HG03045 (cell line): ENCODE measurements around the gene OR8B8.
"Not testable (repeated sequence)": the region's sequence is repeated elsewhere in the genome, so short reads cannot be mapped to it uniquely, and the experiment has no call there.

Experiments
- ATAC-seq: cut with Tn5 transposase; IDR thresholded peaks from one replicate; pipeline ENCODE4 v1.9.1; 2021; ENCODE audit warnings: mild to moderate bottlenecking, moderate library complexity; ENCODE audit not compliant: unreplicated experiment

The OR8B8 gene

DNA sequence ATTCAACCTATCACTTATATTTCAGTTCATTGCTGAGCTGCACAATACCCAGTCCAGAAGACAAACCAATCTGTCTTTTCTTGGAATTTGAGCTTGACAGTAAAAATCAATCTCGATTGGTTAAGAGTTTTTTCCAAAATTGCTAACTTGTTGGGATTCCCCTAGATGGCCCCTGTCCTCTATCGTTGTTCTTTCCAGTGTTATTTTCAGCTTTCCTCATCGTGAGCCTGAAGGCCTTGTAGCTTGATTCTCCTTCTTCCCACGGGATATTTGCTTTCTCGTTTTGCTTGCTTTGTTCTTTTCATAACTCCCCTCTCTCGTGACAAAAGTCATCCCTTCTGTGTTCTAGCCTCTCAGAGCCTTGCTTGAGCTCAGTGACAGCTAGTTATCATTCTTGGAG lies 3.1 kb downstream of the OR8B8 start:
- no peak for ATAC-seq

DNA sequence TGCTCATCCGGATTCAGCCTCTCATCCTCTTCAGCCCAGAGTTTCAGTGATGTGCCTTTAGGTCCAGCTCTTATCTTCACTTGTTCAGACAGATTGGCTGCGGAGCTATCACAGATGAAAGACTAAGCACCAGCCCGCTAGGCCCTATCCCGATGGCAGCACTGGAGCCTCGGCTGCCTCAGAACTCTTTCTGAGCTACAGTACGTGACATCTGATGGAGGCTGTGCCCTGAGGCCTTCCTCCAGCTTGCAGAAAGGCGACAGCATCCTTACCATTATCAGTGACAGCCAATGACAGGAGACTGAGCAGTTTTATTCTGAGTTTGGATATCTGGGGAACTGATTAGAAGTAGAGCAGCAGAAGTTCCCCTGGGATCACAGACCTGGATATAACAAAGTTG lies 4.0 kb downstream of the OR8B8 start:
- ATAC-seq, result no peak

DNA sequence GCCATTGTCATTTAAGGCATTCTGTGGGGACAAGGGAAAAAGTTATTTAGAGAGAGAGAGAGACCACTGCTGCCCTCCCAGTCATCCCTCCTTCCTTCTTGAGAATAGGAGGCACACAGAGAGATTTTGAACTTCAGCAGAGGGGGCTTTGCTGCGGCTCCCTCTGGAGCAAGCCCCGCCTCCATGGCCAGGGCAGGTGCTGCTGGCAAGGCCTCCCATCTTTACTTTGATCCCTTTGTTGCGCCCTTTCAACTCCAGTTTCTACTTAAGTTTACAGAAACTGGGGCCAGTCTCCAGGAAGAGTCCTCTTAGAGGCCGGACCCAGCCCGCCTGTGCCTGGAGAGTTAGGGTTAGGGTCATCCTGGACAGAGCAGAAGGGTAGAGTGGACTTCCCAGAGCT lies 4.4 kb downstream of the OR8B8 start:
- no peak for ATAC-seq

DNA sequence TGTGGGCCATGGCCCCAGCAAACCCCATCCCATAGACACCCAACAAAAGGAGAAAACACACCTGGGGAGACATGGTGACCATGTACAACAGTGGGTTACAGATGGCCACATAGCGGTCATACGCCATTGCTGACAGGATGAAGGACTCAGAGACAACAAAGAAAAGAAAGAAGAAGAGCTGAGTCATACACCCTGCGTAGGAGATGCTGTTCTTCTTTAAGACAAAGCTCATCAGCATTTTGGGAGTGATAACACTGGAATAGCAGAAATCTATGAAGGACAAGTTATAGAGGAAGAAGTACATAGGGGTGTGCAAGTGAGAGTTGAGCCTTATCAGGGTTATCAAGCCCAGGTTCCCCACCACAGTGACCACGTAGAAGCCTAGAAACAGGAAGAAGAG lies 4.9 kb downstream of the OR8B8 start:
- ATAC-seq, result no peak

DNA sequence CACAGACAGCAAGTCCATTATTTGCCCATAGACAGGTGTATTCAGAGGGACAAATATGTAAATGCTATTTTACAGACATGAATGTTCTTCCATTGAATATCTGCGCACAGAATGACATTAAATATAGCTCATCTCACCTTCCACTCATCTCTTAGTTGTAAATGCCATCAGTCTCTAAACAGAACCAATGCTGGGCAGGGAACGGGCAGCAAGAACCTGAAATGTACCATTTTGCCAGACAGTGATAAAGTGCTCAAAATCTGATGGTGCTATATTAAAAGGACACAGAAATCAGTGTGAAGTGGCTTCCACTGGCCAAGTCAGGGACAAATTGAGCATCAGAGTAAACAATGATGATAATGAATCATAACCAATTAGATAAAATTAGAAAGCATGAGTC lies 10.8 kb downstream of the OR8B8 start:
- ATAC-seq, result no peak

DNA sequence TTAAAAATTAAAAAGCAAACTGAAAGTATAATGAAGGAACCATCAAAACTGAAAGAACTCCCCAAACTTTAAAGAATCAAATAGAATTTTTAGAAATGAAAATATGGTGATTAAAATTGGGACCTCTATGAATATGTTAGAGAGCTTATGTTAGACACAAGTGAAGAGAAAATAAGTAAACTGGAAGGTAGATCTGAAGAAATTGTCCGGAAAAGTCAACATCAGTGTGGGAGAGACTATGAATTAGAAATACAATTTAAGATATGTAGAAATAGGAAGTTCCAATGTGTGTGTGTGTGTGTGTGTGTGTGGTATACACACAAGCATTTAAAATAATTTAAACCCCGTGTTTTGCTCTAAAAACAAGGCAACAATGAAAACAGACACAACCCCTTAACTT lies 15.9 kb downstream of the OR8B8 start:
- no peak for ATAC-seq

DNA sequence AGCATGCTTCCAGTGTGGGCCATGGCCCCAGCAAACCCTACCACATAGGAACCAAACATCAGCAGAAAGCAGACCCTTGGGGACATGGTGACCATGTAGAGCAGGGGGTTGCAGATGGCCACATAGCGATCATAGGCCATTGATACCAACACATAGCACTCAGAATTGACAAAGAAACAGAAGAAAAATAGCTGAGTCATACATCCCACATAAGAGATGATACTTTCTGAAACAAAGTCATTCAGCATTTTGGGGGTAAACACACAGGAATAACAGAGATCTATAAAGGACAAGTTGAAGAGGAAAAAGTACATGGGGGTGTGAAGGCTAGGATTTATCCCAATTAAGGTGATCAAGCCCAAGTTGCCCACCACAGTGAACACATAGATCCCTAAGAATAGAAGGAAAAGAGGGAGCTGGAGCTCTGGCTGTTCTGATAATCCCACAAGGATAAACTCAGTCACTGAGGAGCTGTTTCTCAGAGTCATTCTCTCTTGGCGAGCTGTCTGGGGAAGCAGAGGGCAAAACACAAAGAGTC lies 21.0 kb downstream of the OR8B8 start, which contains the start of gene OR8B4:
TSS of gene OR8B4 (minus strand) at position 488 of the 538 bp plus-strand sequence. CDS start at position 488, 0 bp downstream.
- ATAC-seq, result no peak

DNA sequence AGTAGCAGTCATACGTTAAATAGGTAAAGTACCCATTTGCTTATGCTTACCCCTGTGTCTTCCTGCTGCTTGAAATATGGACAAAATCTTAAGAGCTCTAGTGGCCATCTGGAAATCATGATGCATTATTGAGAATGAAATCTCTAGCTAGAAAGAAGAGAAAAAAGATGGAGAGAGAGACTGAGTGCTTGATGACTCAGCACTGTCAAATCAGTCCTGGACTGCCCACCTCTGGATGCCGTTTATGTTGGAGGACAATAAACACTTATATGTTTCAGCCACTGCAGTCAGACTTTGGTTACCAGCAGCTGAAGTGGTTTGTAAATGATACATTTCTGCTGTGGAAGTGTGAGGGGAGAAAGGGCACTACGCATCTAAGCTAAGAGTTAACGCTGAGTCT lies 24.5 kb downstream of the OR8B8 start:
- ATAC-seq, result no peak

DNA sequence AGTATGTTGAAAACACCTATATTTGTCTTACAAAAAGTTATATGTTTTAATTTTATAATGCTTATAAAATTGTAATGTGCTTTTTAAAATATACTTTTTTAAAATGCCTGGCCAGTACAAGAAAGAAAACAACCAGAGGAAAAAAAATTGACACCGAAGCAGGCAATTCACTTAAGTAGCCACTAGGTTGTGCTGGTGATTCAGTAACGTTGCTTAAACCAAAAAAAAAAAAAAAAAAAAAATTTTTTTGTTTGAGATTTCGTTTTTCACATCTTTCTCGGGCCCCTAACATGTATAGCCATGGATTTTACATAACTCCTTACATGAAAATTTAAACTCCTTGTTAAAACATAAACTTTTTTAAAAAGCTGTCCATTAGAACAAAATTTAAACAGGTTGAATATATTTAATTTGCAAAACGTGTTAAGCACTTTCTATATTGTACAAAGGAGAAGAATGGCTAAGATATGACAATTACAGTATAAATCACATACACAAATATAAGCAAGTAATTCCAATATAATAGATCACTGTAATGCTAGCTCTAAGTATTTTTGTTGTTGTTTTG lies 30.1 kb downstream of the OR8B8 start:
- ATAC-seq, result no peak

DNA sequence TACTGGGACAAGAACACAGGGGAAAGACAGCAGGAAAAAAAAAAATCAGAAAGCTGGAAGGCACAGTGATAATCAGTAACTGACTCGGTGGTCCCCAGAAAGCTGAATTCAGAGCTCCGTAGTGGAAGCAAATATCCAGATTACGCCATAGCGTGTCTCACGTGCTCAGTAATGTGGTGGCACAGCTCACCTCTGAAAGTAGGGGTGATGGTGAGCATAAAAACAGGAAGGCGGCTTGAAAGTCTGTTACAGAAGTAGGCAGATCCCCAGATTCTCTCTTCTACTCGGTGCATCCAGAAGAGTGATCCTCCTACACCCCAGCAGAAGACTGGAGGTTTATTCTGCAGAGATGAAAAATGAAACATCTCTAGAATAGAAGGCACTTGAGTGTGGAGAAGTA lies 35.6 kb downstream of the OR8B8 start:
- ATAC-seq, result no peak

DNA sequence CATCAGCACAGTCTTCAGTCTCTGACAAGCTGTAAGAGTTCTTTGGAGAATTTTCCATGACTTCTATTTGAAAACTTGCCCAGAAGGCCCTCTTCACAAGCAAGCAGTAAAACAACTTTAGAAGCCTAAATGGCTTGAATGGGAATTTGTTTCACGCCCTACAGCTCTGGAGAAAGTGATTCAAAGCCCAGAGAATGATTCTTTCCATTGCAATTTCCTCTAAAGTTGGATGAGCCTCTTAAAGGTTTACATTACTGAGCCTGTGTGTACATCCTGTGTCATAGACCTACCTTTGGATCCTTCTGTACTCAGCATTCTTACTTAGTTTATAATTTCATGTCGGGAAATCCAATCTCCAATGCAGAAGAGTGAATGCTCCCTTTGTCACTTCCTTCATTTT lies 39.9 kb downstream of the OR8B8 start:
- ATAC-seq, result no peak

DNA sequence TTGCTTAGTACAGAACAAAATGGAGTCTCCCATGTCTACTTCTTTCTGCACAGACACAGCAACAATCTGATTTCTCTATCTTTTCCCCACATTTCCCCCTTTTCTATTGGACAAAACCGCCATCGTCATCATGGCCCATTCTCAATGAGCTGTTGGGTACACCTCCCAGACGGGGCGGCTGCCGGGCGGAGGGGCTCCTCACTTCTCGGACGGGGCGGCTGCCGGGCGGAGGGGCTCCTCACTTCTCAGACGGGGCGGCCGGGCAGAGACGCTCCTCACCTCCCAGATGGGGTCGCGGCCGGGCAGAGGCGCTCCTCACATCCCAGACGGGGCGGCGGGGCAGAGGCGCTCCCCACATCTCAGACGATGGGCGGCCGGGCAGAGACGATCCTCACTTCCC lies 42.3 kb downstream of the OR8B8 start:
- ATAC-seq, result not testable (repeated sequence)

DNA sequence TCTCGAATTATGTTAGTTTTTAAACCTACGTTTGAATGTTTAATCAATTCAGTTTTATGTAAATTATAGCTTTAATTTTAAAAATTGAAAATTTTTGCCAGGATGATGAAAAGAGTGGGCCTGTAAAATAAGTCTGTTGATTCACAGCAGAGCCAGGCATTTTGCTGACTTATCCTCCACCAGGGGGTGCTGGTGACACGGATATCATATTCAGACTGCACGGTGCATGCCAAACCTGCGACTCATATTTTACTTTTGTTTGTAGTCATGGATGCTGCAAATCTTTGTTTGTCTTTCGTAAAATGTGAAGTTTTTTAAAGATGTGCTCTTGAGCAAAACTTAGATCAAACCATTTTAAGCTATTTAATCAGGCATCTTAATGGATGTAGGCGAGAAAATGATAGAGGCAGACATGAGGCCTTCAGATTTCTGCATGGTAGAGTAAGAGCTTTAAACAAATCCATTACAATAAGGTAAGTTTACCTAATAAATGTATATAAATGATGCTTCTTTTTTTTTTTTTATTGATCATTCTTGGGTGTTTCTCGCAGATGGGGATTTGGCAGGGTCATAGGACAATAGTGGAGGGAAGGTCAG lies 43.1 kb downstream of the OR8B8 start:
- ATAC-seq, result peak; percentile 82

DNA sequence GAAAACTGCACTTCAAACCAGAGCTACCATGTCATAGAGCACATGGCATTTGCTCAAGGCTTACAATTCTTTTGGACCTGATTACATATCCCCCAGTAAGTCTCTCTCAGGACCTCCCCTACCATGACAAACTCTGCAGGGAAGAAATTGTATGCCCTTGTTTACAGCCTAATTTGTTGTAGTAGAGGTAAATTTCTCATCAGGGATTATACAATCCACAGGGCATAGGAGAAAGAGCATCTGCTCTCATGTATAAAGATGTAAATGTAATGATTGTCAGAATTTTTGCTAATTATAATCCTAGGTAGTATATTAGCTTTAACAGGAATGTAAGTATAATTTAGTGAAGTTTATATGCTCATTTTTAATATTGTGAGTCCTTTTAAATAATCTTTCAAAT lies 46.6 kb downstream of the OR8B8 start, which contains the start of gene OR8B3:
TSS of gene OR8B3 (minus strand) at position 101 of the 400 bp plus-strand sequence. CDS start 1,673 bp downstream, outside the sequence.
- no peak for ATAC-seq

DNA sequence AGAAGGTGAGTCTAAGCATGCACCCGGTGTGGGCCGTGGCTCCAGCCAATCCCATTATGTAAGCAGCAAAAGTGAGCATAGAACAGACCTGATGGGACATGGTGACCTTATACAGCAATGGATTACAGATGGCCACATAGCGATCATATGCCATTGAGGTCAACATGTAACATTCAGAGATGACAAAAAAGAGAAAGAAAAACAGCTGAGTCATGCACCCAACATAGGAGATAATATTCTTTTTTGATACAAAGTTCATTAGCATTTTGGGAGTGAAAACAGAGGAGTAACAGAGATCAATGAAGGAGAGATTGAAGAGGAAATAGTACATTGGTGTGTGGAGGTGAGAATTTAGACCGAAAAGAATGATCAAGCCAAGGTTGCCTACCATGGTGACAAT lies 48.6 kb downstream of the OR8B8 start:
- ATAC-seq, result not testable (repeated sequence)

DNA sequence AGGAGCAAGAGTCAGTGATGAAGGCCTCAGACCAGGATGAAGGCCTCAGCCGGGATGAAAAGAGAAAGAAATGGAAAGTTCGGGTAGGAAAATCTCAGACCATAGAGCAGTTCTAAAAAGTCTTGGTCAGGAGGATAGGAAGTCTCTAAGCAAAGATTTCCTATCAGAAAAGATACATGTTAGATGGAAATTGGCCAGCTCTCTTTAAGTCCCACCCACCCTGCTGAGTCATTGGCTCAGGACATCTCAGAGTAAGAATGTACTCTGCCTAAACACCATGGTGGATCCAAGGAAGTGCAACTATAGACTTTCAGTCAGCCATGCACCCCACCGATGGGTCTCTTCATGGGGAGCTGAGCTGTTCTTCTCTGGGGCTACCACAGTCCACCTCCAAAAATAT lies 51.1 kb downstream of the OR8B8 start:
- ATAC-seq, result no peak
